ENCODE data around the gene MTA3.

DNA sequence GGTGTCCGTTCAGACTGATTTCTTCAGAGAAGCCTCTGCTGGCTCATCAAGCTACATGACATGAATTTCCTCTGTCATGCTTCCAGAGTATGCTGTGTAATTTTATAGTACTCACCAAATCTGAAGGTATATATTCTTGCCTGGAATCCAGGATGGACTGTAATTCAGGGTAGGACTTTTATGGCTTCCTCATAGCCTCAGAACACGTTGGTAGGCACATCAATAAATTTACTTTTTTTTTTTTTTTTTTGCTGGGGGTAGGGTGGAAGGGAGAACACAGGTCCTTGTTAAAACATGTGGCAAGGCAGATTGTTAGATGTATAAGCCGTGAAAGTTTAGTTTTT is 34.4 kb downstream of the MTA3 start:
- TF ChIP-seq SUZ12 (IDR thresholded peaks at IDR 0.05; ENCODE audit: extremely low read depth, insufficient read depth, insufficient read length) (no peak), YY1 (IDR thresholded peaks at IDR 0.05; ENCODE audit: insufficient read depth, insufficient read length) (no peak), ZNF274 (IDR thresholded peaks at IDR 0.05; ENCODE audit: low read depth, low read length) (no peak)
